ENCODE data around the gene L3MBTL4.

- TF ChIP-seq CTCF (IDR thresholded peaks at IDR 0.05 in 4 of 5, conservative IDR thresholded peaks at IDR 0.05 in 1 of 5) (no peak), POLR2A (IDR thresholded peaks at IDR 0.05) (no peak)
Observed at GRCh38 chr18:5948237-5948636, 466.5 kb downstream of the L3MBTL4 start.

All from gastrocnemius medialis (tissue), 4 donors.